ENCODE results near the gene MEOX1. TPM values are rescaled to one million over a fixed set of nuclear protein-coding genes. Genes with fewer than 3 reads are reported as not detected.

The MEOX1 gene
- total and polyA plus RNA-seq, 2 donors (not counting 1 experiment from before 2014, with no cell fraction given) = not detected

- Histone ChIP-seq H4K20me1 (ENCODE audit: control insufficient read depth, insufficient read depth, low read length, poor library complexity, severe bottlenecking) (no peaks in the 10 kb centered on the region), H3K9me3 (ENCODE audit: control extremely low read depth in 1 of 3, control insufficient read depth in 2 of 3, insufficient read depth in 1 of 3, low read length in 2 of 3) (no peaks in the 10 kb centered on the region), H3K4me3 (ENCODE audit: control extremely low read depth in 1 of 5, extremely low read depth in 1 of 5, insufficient read depth in 1 of 5, low read depth in 2 of 5, low read length in 4 of 5) (no peak overlapping the region), H3K27me3 (replicated peaks in 1 of 4; ENCODE audit: control extremely low read depth in 1 of 4, control insufficient read depth in 3 of 4, insufficient read depth in 4 of 4, low read length in 3 of 4) (no peaks in the 10 kb centered on the region), H3K27ac (ENCODE audit: low read length in 2 of 2) (no peak overlapping the region), H2AFZ (ENCODE audit: insufficient read depth, low read depth, low read length, poor library complexity, severe bottlenecking) (no peak overlapping the region), H3K4me2 (replicated peaks; ENCODE audit: low read depth, low read length, poor library complexity, severe bottlenecking) (no peak overlapping the region), H3K79me2 (ENCODE audit: control insufficient read depth, insufficient read depth, low read length) (no peaks in the 10 kb centered on the region), H3K9ac (ENCODE audit: low read length) (no peak overlapping the region), H3K4me1 (ENCODE audit: control insufficient read depth in 2 of 2, insufficient read depth in 2 of 2, low read length in 2 of 2) (no peaks in the 10 kb centered on the region), H3K36me3 (replicated peaks in 1 of 2; ENCODE audit: control extremely low read depth in 1 of 2, control insufficient read depth in 1 of 2, extremely low read depth in 1 of 2, insufficient read depth in 2 of 2, low read length in 1 of 2) (no peaks in the 10 kb centered on the region)
- Mint-ChIP-seq H3K27me3 (peaks cover 21% of the 10 kb centered on the region), H3K4me1 (no peaks in the 10 kb centered on the region), H3K9me3 (ENCODE audit: insufficient read depth) (no peaks in the 10 kb centered on the region), H3K4me3 (no peak overlapping the region), H3K27ac (no peak overlapping the region)
- ATAC-seq (ENCODE audit: low read depth) = no peak
- TF ChIP-seq CTCF (IDR thresholded peaks at IDR 0.05) = no peak
- no peak for TF ChIP-seq EZH2 (IDR thresholded peaks at IDR 0.05; ENCODE audit: borderline replicate concordance, insufficient read depth, low read depth, low read length, poor library complexity, severe bottlenecking)
- 97% methylated on average over 8 of the region's 13 CpGs for WGBS (ENCODE audit: insufficient coverage)
- no peak for DNase-seq
- intact Hi-C loops (cut with micrococcal nuclease) = no loop called here
- ChIA-PET CTCF (interaction anchor here (1.1 to 1.3 kb wide), 2 partner anchors 61 kb away, joined by 3 to 5 read pairs; no protein-coding TSS in a partner anchor), POLR2A (no interaction called here)
These were observed 24.0 kb downstream of the MEOX1 start for GRCh38 chr17:43637563-43638323.

- H3K36me3 ChIP-seq (replicated peaks in 1 of 2; ENCODE audit: control extremely low read depth in 1 of 2, control insufficient read depth in 1 of 2, extremely low read depth in 1 of 2, insufficient read depth in 2 of 2, low read length in 1 of 2) = no peaks in the 10 kb centered on the region
- Mint-ChIP-seq H3K27me3 (peaks cover 24% of the 10 kb centered on the region), H3K9me3 (ENCODE audit: insufficient read depth) (no peaks in the 10 kb centered on the region), H3K4me1 (no peaks in the 10 kb centered on the region), H3K4me3 (no peak overlapping the region), H3K27ac (no peak overlapping the region)
- TF ChIP-seq EZH2 (IDR thresholded peaks at IDR 0.05; ENCODE audit: borderline replicate concordance, insufficient read depth, low read depth, low read length, poor library complexity, severe bottlenecking) = no peak
- TF ChIP-seq CTCF (IDR thresholded peaks at IDR 0.05) = no peak
- intact Hi-C loops (cut with micrococcal nuclease) = no loop called here
- no peaks in the 10 kb centered on the region for H3K79me2 ChIP-seq (ENCODE audit: control insufficient read depth, insufficient read depth, low read length)
- ATAC-seq (ENCODE audit: low read depth) = no peak
- H4K20me1 ChIP-seq (ENCODE audit: control insufficient read depth, insufficient read depth, low read length, poor library complexity, severe bottlenecking) = no peaks in the 10 kb centered on the region
- POLR2A ChIA-PET = no interaction called here
- no peak overlapping the region for H3K4me2 ChIP-seq (replicated peaks; ENCODE audit: low read depth, low read length, poor library complexity, severe bottlenecking)
- no peak overlapping the region for H3K4me3 ChIP-seq (ENCODE audit: control extremely low read depth in 1 of 5, extremely low read depth in 1 of 5, insufficient read depth in 1 of 5, low read depth in 2 of 5, low read length in 4 of 5)
- H3K9ac ChIP-seq (ENCODE audit: low read length) = no peak overlapping the region
- 100% methylated on average over 1 of the region's 5 CpGs for WGBS (ENCODE audit: insufficient coverage)
- no peaks in the 10 kb centered on the region for H3K4me1 ChIP-seq (ENCODE audit: control insufficient read depth in 2 of 2, insufficient read depth in 2 of 2, low read length in 2 of 2)
- H2AFZ ChIP-seq (ENCODE audit: insufficient read depth, low read depth, low read length, poor library complexity, severe bottlenecking) = no peak overlapping the region
- DNase-seq = no peak
- CTCF ChIA-PET = interaction anchor here (1.1 kb wide), 1 partner anchor 60 kb away, joined by 3 read pairs; no protein-coding TSS in a partner anchor
- H3K9me3 ChIP-seq (ENCODE audit: control extremely low read depth in 1 of 3, control insufficient read depth in 2 of 3, insufficient read depth in 1 of 3, low read length in 2 of 3) = no peaks in the 10 kb centered on the region
- no peaks in the 10 kb centered on the region for H3K27me3 ChIP-seq (replicated peaks in 1 of 4; ENCODE audit: control extremely low read depth in 1 of 4, control insufficient read depth in 3 of 4, insufficient read depth in 4 of 4, low read length in 3 of 4)
- no peak overlapping the region for H3K27ac ChIP-seq (ENCODE audit: low read length in 2 of 2)
These were observed 25.3 kb downstream of the MEOX1 start for GRCh38 chr17:43636426-43636825.
